SH-SY5Y (cell line): ENCODE measurements around the gene MAP4K3.

Experiments used
- GATA2 ChIP-seq: IDR thresholded peaks from 2 replicates; pipeline ENCODE4 v1.6.1; 2011; ENCODE audit warnings: mild to moderate bottlenecking, low read depth, low read length
- GATA3 ChIP-seq: IDR thresholded peaks from 2 replicates; pipeline ENCODE4 v1.6.1; 2011; ENCODE audit warnings: low read depth, mild to moderate bottlenecking, low read length, moderate library complexity

MAP4K3 gene

DNA sequence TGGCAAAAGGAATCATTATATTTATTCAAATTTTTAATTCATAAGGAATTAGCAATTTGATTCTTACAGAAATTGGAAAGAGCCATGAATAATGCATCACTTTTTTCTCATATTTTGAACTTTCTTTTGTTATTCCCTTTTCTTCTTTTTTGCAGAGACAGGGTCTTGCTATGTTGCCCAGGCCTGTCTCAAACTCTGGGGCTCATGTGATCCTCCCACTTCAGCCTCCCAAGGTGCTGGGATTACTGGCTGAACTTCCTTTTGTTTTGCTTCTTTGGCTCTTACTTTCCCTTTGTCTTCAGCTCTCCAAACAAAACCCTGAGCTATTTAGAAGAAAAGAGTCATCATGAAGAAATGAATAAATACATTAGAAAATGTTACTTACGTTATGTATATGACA, 224.1 kb downstream of the MAP4K3 start:
- TF ChIP-seq GATA3 (no peak), GATA2 (no peak)

DNA sequence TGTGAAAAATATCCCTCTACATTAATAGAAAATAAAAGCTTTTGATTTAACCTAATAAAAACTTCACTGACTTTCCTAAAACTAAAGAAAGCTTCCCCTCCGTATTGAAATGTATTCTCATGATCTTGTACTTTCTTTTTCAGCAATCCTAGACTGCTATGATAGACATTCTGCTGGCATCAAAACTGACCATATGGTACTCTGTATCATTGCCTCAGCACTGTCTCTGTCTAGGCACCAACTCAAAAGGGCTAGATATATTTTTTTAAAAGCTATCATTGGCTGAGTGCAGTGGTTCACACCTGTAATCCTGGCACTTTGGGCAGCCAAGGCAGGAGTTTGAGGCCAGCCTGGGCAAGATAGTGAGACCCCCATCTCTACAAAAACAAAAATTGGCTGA, 226.2 kb downstream of the MAP4K3 start:
- TF ChIP-seq GATA3 = no peak
- TF ChIP-seq GATA2 = no peak

DNA sequence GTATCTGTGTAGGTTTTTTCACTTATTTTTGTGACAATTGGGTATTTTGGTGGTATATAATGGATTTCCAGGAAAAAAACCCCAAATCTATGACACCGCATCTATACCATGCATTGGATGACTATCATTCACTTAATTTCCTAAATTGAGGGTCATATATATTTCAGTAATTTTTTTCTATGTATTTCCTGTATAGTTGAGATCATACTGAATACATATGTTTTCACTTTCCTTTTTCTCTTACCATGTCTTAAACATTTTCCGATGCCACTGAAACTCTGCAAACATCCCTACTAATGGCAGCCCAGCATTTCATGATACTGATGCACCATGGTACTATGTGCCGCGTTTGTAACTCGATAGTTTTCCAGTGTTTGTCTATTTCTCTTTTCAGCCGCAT, 233.7 kb downstream of the MAP4K3 start:
- no peak for TF ChIP-seq GATA2
- TF ChIP-seq GATA3 = no peak

DNA sequence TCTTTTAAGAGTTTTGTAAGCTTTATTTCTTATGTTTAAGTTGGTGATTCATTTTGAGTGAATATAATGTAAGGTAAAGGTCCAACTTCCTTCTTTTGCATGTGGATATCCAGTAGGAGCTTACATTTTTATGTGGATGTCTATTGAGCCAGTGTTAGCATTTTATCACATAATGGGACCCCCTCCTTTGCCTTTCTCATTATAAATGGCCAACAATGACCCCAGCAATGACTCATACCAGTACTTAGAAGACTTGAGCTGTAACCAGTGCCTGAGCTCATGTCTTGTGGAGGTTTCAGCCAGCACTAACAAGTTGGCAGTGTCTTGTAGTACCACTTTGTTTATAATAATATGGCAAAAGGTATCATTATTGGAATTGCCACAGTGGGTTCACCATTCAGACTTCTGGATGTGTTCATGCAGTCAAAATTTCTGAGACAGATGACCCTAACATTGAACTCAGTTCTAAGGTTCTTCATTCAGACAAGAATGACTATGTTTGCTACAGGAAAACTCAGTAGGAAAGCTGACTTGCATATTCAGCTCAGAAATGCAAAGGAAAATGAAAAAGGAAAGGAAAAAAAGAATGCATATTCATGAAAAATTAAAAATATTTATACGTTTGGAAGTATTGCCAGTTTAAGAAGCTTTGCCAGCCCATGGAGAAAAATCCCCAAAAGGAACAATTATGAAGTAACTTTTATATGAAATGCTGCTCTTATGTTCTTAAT, 234.3 kb downstream of the MAP4K3 start:
- TF ChIP-seq GATA2 (no peak), GATA3 (no peak)
